OCI-LY3 (cell line): Measurements from ENCODE around the gene CTNNBL1.

Source experiments
- H2AFZ ChIP-seq: fragments of 200-600, 300-600 bp; shearing (Covaris generic); 2 replicates; pipeline ENCODE4 v1.6.0; 2014; ENCODE audit warnings: antibody characterized with exemption, low read depth, low read length
- H3K27ac ChIP-seq: fragments of 200-600, 300-600 bp; sonication (generic); 2 replicates; pipeline ENCODE4 v1.5.1; 2014; ENCODE audit warnings: mild to moderate bottlenecking, low read length, moderate library complexity, mixed read lengths
- H3K27me3 ChIP-seq: fragments of 200-600, 300-600 bp; sonication (generic); 2 replicates; pipeline ENCODE4 v1.6.1; 2014; ENCODE audit warnings: low read depth, low read length, mixed read lengths
- H3K36me3 ChIP-seq: fragments of 200-600, 300-600 bp; sonication (generic); replicated peaks from 2 replicates; pipeline ENCODE3; 2014; ENCODE audit warnings: low read depth, low read length, mixed read lengths
- H3K4me1 ChIP-seq: fragments of 300-600, 200-600 bp; sonication (generic); 2 replicates; pipeline ENCODE4 v1.6.1; 2014; ENCODE audit warnings: low read length, mixed read lengths
- H3K4me2 ChIP-seq: fragments of 200-600, 300-600 bp; sonication (generic); 2 replicates; pipeline ENCODE4 v1.6.1; 2014; ENCODE audit warnings: low read length, mixed read lengths
- H3K4me3 ChIP-seq: fragments of 300-600, 200-600 bp; sonication (generic); 2 replicates; pipeline ENCODE4 v1.5.1; 2014; ENCODE audit warnings: antibody characterized with exemption, mild to moderate bottlenecking, low read length, moderate library complexity
- H3K79me2 ChIP-seq: fragments of 300-600, 200-600 bp; shearing (Covaris generic); 2 replicates; pipeline ENCODE4 v1.6.1; 2014; ENCODE audit warnings: mild to moderate bottlenecking, low read length, mixed read lengths
- H3K9ac ChIP-seq: fragments of 300-600, 200-600 bp; shearing (Covaris generic); 2 replicates; pipeline ENCODE4 v1.6.0; 2014; ENCODE audit warnings: mild to moderate bottlenecking, low read length, moderate library complexity
- H3K9me3 ChIP-seq: fragments of 200-600, 300-600 bp; shearing (Covaris generic); 2 replicates; pipeline ENCODE4 v1.6.1; 2014; ENCODE audit warnings: low read length, mixed read lengths; ENCODE audit not compliant: insufficient read depth
- H4K20me1 ChIP-seq: fragments of 200-600, 300-600 bp; sonication (generic); 2 replicates; pipeline ENCODE4 v1.6.1; 2016; ENCODE audit warnings: low read length, mixed read lengths; ENCODE audit not compliant: insufficient read depth
- CTCF ChIP-seq: fragments of 200-600, 300-600 bp; sonication (generic); IDR thresholded peaks from 2 replicates; pipeline ENCODE4 v1.5.1; 2014; ENCODE audit warnings: antibody characterized with exemption, low read length, low read depth
- EZH2phosphoT487 ChIP-seq: fragments of 200-600 bp; shearing (Covaris generic); IDR thresholded peaks from 2 replicates; pipeline ENCODE4 v1.6.1; 2018; ENCODE audit warnings: antibody characterized with exemption, mixed run types, low read depth

Gene CTNNBL1

GRCh38 chr20:37807471-37808232, 113.8 kb downstream of the CTNNBL1 start:
- Histone ChIP-seq H4K20me1 (no peaks in the 10 kb centered on the region), H3K4me1 (peaks cover 55% of the 10 kb centered on the region), H3K27me3 (no peaks in the 10 kb centered on the region), H3K27ac (peak overlapping the region; percentile 34), H3K4me3 (peak overlapping the region; percentile 7; the same call in 1 of the 2 replicates), H3K9me3 (no peaks in the 10 kb centered on the region), H3K4me2 (peak overlapping the region; percentile 48), H3K9ac (no peak overlapping the region; the same call in 1 of the 2 replicates), H3K79me2 (peaks cover 22% of the 10 kb centered on the region), H2AFZ (no peak overlapping the region), H3K36me3 (peaks cover 66% of the 10 kb centered on the region)
- TF ChIP-seq CTCF (no peak), EZH2phosphoT487 (no peak)

GRCh38 chr20:37808233-37809070, 114.6 kb downstream of the CTNNBL1 start:
- Histone ChIP-seq H3K9ac (no peak overlapping the region), H3K9me3 (no peaks in the 10 kb centered on the region), H3K4me1 (peaks cover 47% of the 10 kb centered on the region), H4K20me1 (no peaks in the 10 kb centered on the region), H3K4me3 (no peak overlapping the region), H3K79me2 (peaks cover 22% of the 10 kb centered on the region), H3K27me3 (no peaks in the 10 kb centered on the region), H3K36me3 (peaks cover 58% of the 10 kb centered on the region), H3K4me2 (no peak overlapping the region), H2AFZ (no peak overlapping the region), H3K27ac (no peak overlapping the region)
- no peak for TF ChIP-seq CTCF
- no peak for TF ChIP-seq EZH2phosphoT487

GRCh38 chr20:37810027-37810426, 116.2 kb downstream of the CTNNBL1 start:
- Histone ChIP-seq H3K27ac (no peak overlapping the region), H4K20me1 (no peaks in the 10 kb centered on the region)
- TF ChIP-seq EZH2phosphoT487 (no peak), CTCF (no peak)

GRCh38 chr20:37816003-37816402, 122.2 kb downstream of the CTNNBL1 start:
- no peaks in the 10 kb centered on the region for H3K79me2 ChIP-seq
- H3K9me3 ChIP-seq, result no peaks in the 10 kb centered on the region
- H3K36me3 ChIP-seq, result peaks cover 7% of the 10 kb centered on the region
- no peaks in the 10 kb centered on the region for H3K27me3 ChIP-seq
- peaks cover 11% of the 10 kb centered on the region; the same call in 1 of the 2 replicates for H3K4me1 ChIP-seq
- no peak overlapping the region for H2AFZ ChIP-seq
- no peaks in the 10 kb centered on the region for H4K20me1 ChIP-seq
- H3K4me3 ChIP-seq, result no peak overlapping the region
- H3K9ac ChIP-seq, result no peak overlapping the region
- H3K27ac ChIP-seq, result no peak overlapping the region
- H3K4me2 ChIP-seq, result no peak overlapping the region
- TF ChIP-seq CTCF, result no peak
- TF ChIP-seq EZH2phosphoT487, result no peak

More at GRCh38 chr20:37810027-37810426, 116.2 kb downstream of the CTNNBL1 start:
- peaks cover 22% of the 10 kb centered on the region for H3K79me2 ChIP-seq
- H3K4me3 ChIP-seq, result no peak overlapping the region
- peaks cover 38% of the 10 kb centered on the region for H3K4me1 ChIP-seq
- no peak overlapping the region for H3K4me2 ChIP-seq
- H3K36me3 ChIP-seq, result peaks cover 56% of the 10 kb centered on the region
- no peak overlapping the region for H2AFZ ChIP-seq
- no peak overlapping the region for H3K9ac ChIP-seq
- no peaks in the 10 kb centered on the region for H3K9me3 ChIP-seq
- no peaks in the 10 kb centered on the region for H3K27me3 ChIP-seq
